SK-N-SH treated with all-trans-retinoic acid at 6 μM for 48 hours (cell line): Measurements from ENCODE around the gene POU3F1.

Source experiments
- ATAC-seq: fragments of 200-7000 bp; cut with Tn5 transposase; 3 replicates; pipeline ENCODE4 v1.9.1; 2020; ENCODE audit warnings: mild to moderate bottlenecking, moderate library complexity
- ARNTL ChIP-seq: fragments of 450-650 bp; formaldehyde crosslinking; IDR thresholded peaks from 2 replicates; pipeline ENCODE4 v1.5.0; 2020; ENCODE audit warnings: low read depth, mild to moderate bottlenecking, moderate library complexity, borderline replicate concordance
- CREB5 ChIP-seq: fragments of 250-450 bp; sonication (Bioruptor Pico); IDR thresholded peaks from 2 replicates; pipeline ENCODE4 v1.5.1; 2020; ENCODE audit warnings: low read depth, mild to moderate bottlenecking, moderate library complexity
- CSDC2 ChIP-seq: fragments of 250-450 bp; sonication (Bioruptor Pico); IDR thresholded peaks from 2 replicates; pipeline ENCODE4 v1.5.0; 2020; ENCODE audit warnings: mild to moderate bottlenecking, moderate library complexity
- CSRNP3 ChIP-seq: fragments of 250-450 bp; sonication (Bioruptor Pico); IDR thresholded peaks from 2 replicates; pipeline ENCODE4 v1.5.1; 2021; ENCODE audit warnings: mild to moderate bottlenecking, moderate library complexity
- ESRRG ChIP-seq: fragments of 250-450 bp; sonication (Bioruptor Pico); IDR thresholded peaks from 2 replicates; pipeline ENCODE4 v1.6.1; 2021; ENCODE audit warnings: mild to moderate bottlenecking
- GLIS3 ChIP-seq: fragments of 250-450 bp; sonication (Bioruptor Pico); IDR thresholded peaks from 2 replicates; pipeline ENCODE4 v1.5.0; 2020; ENCODE audit warnings: mild to moderate bottlenecking, moderate library complexity
- ISL1 ChIP-seq: fragments of 250-450 bp; sonication (Bioruptor Pico); IDR thresholded peaks from 2 replicates; pipeline ENCODE4 v2.1.2; 2022; ENCODE audit warnings: mild to moderate bottlenecking, moderate library complexity
- PATZ1 ChIP-seq: fragments of 250-450 bp; sonication (Bioruptor Pico); IDR thresholded peaks from 2 replicates; pipeline ENCODE4 v1.8.0; 2020; ENCODE audit warnings: mild to moderate bottlenecking, moderate library complexity, borderline replicate concordance
- POU6F1 ChIP-seq: fragments of 250-450 bp; sonication (Bioruptor Pico); IDR thresholded peaks from 2 replicates; pipeline ENCODE4 v1.8.0; 2021; ENCODE audit warnings: low read depth, mild to moderate bottlenecking, moderate library complexity, borderline replicate concordance
- RARB ChIP-seq: fragments of 250-450 bp; sonication (Bioruptor Pico); IDR thresholded peaks from 2 replicates; pipeline ENCODE4 v1.8.0; 2021; ENCODE audit warnings: mild to moderate bottlenecking, moderate library complexity
- SNAI2 ChIP-seq: fragments of 250-450 bp; sonication (Bioruptor Pico); IDR thresholded peaks from 2 replicates; pipeline ENCODE4 v1.5.0; 2020; ENCODE audit warnings: mild to moderate bottlenecking, moderate library complexity
- TCF4 ChIP-seq: fragments of 250-450 bp; sonication (Bioruptor Pico); IDR thresholded peaks from 2 replicates; pipeline ENCODE4 v1.8.0; 2021; ENCODE audit warnings: mild to moderate bottlenecking, moderate library complexity, borderline replicate concordance
- TOX ChIP-seq: fragments of 250-450 bp; sonication (Bioruptor Pico); IDR thresholded peaks from 2 replicates; pipeline ENCODE4 v1.8.0; 2021; ENCODE audit warnings: mild to moderate bottlenecking, moderate library complexity, borderline replicate concordance
- TSHZ2 ChIP-seq: fragments of 250-450 bp; sonication (Bioruptor Pico); IDR thresholded peaks from 2 replicates; pipeline ENCODE4 v1.5.0; 2020; ENCODE audit warnings: mild to moderate bottlenecking, moderate library complexity
- ZC3H10 ChIP-seq: fragments of 250-450 bp; sonication (Bioruptor Pico); IDR thresholded peaks from 2 replicates; pipeline ENCODE4 v1.5.1; 2021; ENCODE audit warnings: mild to moderate bottlenecking, moderate library complexity
- ZFP3 ChIP-seq: fragments of 250-450 bp; sonication (Bioruptor Pico); IDR thresholded peaks from 2 replicates; pipeline ENCODE4 v1.5.0; 2020; ENCODE audit warnings: mild to moderate bottlenecking, moderate library complexity
- ZFP30 ChIP-seq: fragments of 450-650 bp; formaldehyde crosslinking; IDR thresholded peaks from 2 replicates; pipeline ENCODE4 v1.5.0; 2022; ENCODE audit warnings: mild to moderate bottlenecking, moderate library complexity
- ZNF565 ChIP-seq: fragments of 450-650 bp; formaldehyde crosslinking; conservative IDR thresholded peaks from 2 replicates; pipeline ENCODE4 v1.5.0; 2020; ENCODE audit warnings: low read depth, mild to moderate bottlenecking, moderate library complexity
- ZNF70 ChIP-seq: fragments of 450-650 bp; formaldehyde crosslinking; IDR thresholded peaks from 2 replicates; pipeline ENCODE4 v1.5.0; 2020; ENCODE audit warnings: mild to moderate bottlenecking, moderate library complexity
- ZNF8 ChIP-seq: fragments of 450-650 bp; formaldehyde crosslinking; IDR thresholded peaks from 2 replicates; pipeline ENCODE4 v1.5.0; 2020; ENCODE audit warnings: mild to moderate bottlenecking, moderate library complexity

Gene POU3F1

GRCh38 chr1:38060498-38060897 lies 13.9 kb upstream of the POU3F1 start (continued):
- no peak for TF ChIP-seq TSHZ2 (CRISPR knock-in tag)
- no peak for TF ChIP-seq RARB (CRISPR knock-in tag)

GRCh38 chr1:38059635-38060250 lies 13.2 kb upstream of the POU3F1 start:
- no peak for TF ChIP-seq CREB5
- TF ChIP-seq ZC3H10 = no peak
- TF ChIP-seq ESRRG (CRISPR knock-in tag) = no peak
- no peak for TF ChIP-seq CSDC2 (CRISPR knock-in tag)
- no peak for TF ChIP-seq ZNF70 (CRISPR knock-in tag)
- no peak for TF ChIP-seq PATZ1 (CRISPR knock-in tag)
- no peak for TF ChIP-seq TOX (CRISPR knock-in tag)
- no peak for TF ChIP-seq TCF4 (CRISPR knock-in tag)
- TF ChIP-seq ZNF8 = no peak
- TF ChIP-seq TSHZ2 (CRISPR knock-in tag) = no peak
- no peak for TF ChIP-seq CSRNP3 (CRISPR knock-in tag)
- no peak for TF ChIP-seq SNAI2 (CRISPR knock-in tag)
- no peak for TF ChIP-seq RARB (CRISPR knock-in tag)
- no peak for TF ChIP-seq POU6F1
- no peak for ATAC-seq

- no peak for ATAC-seq
- no peak for TF ChIP-seq GLIS3 (CRISPR knock-in tag)
- no peak for TF ChIP-seq POU6F1
- TF ChIP-seq ZNF70 (CRISPR knock-in tag) = no peak
- TF ChIP-seq ZFP3 (CRISPR knock-in tag) = no peak
- no peak for TF ChIP-seq ARNTL (CRISPR knock-in tag)
- no peak for TF ChIP-seq TCF4 (CRISPR knock-in tag)
- TF ChIP-seq CREB5 = no peak
- no peak for TF ChIP-seq ZFP30 (CRISPR knock-in tag)
- no peak for TF ChIP-seq ZNF565
- no peak for TF ChIP-seq TOX (CRISPR knock-in tag)
- no peak for TF ChIP-seq ISL1 (CRISPR knock-in tag)
Observed at GRCh38 chr1:38055965-38056364, 9.4 kb upstream of the POU3F1 start.
